ENCODE measurements around the gene NR2F2. TPM values are rescaled to one million over a fixed set of nuclear protein-coding genes. Genes with fewer than 3 reads are reported as not detected.

The NR2F2 gene
- total RNA-seq, 4 donors from 2014 or later, result 10.5 to 21.5 (median 18.9) TPM

- TF ChIP-seq CTCF (IDR thresholded peaks at IDR 0.05; ENCODE audit: low read depth), result no peak
Observed at GRCh38 chr15:96296264-96296663, 34.2 kb upstream of the NR2F2 start.

GRCh38 chr15:96297783-96298182, 32.7 kb upstream of the NR2F2 start:
- TF ChIP-seq CTCF (IDR thresholded peaks at IDR 0.05; ENCODE audit: low read depth), result no peak

DNA sequence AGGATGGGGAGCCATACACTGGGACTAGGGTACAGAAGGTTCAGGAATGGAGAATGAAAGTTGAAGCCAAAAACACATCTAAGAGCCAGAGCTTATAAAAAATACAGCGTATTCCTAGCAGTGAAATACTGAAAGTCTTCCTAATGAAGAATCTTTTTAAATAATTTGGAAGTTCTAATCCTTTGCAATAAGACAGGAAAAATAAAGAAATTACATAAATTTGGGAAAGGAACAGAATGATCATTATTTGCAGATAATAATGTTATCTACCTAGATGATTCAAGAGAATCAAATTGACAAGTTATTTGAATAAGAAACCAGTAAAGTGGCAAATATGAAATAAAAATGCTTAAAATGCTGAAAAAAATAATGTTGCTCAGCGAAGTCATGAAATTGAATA, 32.3 kb upstream of the NR2F2 start:
- TF ChIP-seq CTCF (IDR thresholded peaks at IDR 0.05; ENCODE audit: low read depth), result no peak

DNA sequence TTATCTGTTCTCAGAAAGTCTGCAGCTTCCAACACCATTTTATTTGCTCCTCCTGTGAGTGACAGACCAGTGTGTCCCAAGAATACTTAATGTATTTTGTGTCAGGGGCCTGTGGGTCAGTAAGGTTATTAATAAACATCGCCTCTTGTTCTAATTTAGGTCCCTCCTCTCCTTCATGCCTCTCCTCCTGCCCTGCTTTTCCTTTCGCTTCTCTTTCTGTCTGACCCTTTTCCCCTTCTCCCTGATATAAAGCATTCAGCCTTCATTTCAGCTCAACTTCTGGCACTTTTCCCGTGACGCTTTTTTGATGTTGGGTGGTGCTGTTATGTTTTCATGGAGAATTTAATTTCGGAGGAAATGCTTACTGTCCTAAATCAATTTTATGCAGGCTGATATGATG, 29.7 kb upstream of the NR2F2 start:
- no peak for TF ChIP-seq CTCF (IDR thresholded peaks at IDR 0.05; ENCODE audit: low read depth)

- TF ChIP-seq CTCF (IDR thresholded peaks at IDR 0.05; ENCODE audit: low read depth), result no peak
Observed at GRCh38 chr15:96303503-96304056, 26.9 kb upstream of the NR2F2 start.

- no peak for TF ChIP-seq CTCF (IDR thresholded peaks at IDR 0.05; ENCODE audit: low read depth)
Observed at GRCh38 chr15:96304839-96305238, 25.7 kb upstream of the NR2F2 start.

DNA sequence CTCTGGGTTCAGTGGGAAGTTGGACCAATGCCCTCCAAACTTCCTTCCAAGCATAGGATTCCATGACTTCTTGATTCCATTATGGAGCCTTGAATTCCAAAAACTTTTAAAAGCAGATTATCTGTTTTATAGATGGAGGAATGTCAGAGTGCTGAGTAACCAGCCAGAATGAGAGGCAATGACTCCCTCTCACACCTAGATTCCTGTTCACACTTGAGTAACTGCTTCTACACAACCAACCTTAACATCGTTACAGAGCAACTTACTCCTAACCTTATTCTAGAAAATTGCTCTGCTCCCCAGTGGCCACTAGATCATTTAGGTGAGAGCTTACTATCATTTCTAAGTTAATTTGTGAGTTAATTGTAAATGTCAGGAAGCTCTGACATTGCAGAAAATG, 24.2 kb upstream of the NR2F2 start:
- no peak for TF ChIP-seq CTCF (IDR thresholded peaks at IDR 0.05; ENCODE audit: low read depth)

Data from subcutaneous adipose tissue (tissue), 4 donors.